ENCODE results near the gene ARHGAP35.

The ARHGAP35 gene

DNA sequence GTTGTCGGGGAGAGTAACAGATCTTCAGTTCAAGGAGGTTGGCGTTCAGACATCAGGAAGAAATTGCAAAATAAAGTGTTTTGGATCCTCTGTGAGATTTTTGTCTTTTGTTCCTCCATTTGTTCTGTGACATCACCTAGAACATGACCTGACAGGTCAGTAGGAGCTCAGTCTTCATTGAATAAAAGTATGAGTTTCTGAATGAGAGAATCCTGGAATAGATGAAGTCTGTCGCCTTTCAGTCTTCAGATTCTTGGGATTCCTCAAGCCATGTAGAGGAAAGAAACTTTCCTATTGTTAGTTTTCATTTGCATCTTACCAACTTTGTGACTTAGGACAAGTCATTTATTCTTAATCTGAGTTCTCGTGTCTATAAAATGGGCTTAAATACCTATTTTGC, 14.4 kb downstream of the ARHGAP35 start:
- no peak for TF ChIP-seq TAF1 (IDR thresholded peaks at IDR 0.05; ENCODE audit: low read depth)
- TF ChIP-seq RAD21 (IDR thresholded peaks at IDR 0.05; ENCODE audit: low read depth), result no peak
- no peak for TF ChIP-seq NFIC (IDR thresholded peaks at IDR 0.05)
- no peak for TF ChIP-seq TCF12 (IDR thresholded peaks at IDR 0.05; ENCODE audit: low read depth)
- TF ChIP-seq EGR1 (IDR thresholded peaks at IDR 0.05), result no peak
- no peak for TF ChIP-seq CREB1 (IDR thresholded peaks at IDR 0.05; ENCODE audit: low read depth)
- TF ChIP-seq EP300 (IDR thresholded peaks at IDR 0.05; ENCODE audit: borderline replicate concordance), result no peak
- no peak for TF ChIP-seq CEBPB (IDR thresholded peaks at IDR 0.05)
- TF ChIP-seq, protein P1, sequence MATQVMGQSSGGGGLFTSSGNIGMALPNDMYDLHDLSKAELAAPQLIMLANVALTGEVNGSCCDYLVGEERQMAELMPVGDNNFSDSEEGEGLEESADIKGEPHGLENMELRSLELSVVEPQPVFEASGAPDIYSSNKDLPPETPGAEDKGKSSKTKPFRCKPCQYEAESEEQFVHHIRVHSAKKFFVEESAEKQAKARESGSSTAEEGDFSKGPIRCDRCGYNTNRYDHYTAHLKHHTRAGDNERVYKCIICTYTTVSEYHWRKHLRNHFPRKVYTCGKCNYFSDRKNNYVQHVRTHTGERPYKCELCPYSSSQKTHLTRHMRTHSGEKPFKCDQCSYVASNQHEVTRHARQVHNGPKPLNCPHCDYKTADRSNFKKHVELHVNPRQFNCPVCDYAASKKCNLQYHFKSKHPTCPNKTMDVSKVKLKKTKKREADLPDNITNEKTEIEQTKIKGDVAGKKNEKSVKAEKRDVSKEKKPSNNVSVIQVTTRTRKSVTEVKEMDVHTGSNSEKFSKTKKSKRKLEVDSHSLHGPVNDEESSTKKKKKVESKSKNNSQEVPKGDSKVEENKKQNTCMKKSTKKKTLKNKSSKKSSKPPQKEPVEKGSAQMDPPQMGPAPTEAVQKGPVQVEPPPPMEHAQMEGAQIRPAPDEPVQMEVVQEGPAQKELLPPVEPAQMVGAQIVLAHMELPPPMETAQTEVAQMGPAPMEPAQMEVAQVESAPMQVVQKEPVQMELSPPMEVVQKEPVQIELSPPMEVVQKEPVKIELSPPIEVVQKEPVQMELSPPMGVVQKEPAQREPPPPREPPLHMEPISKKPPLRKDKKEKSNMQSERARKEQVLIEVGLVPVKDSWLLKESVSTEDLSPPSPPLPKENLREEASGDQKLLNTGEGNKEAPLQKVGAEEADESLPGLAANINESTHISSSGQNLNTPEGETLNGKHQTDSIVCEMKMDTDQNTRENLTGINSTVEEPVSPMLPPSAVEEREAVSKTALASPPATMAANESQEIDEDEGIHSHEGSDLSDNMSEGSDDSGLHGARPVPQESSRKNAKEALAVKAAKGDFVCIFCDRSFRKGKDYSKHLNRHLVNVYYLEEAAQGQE (IDR thresholded peaks at IDR 0.05; ENCODE audit: low read depth), result no peak
- TF ChIP-seq, protein P2, sequence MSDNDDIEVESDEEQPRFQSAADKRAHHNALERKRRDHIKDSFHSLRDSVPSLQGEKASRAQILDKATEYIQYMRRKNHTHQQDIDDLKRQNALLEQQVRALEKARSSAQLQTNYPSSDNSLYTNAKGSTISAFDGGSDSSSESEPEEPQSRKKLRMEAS (IDR thresholded peaks at IDR 0.05), result no peak
- TF ChIP-seq YY1 (IDR thresholded peaks at IDR 0.05; ENCODE audit: low read depth), result no peak
- TF ChIP-seq TEAD4 (IDR thresholded peaks at IDR 0.05), result no peak
- TF ChIP-seq, protein P3, sequence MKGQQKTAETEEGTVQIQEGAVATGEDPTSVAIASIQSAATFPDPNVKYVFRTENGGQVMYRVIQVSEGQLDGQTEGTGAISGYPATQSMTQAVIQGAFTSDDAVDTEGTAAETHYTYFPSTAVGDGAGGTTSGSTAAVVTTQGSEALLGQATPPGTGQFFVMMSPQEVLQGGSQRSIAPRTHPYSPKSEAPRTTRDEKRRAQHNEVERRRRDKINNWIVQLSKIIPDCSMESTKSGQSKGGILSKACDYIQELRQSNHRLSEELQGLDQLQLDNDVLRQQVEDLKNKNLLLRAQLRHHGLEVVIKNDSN (IDR thresholded peaks at IDR 0.05), result no peak
- no peak for TF ChIP-seq ZBTB7A (IDR thresholded peaks at IDR 0.05; ENCODE audit: low read depth)
- no peak for TF ChIP-seq FOXM1 (IDR thresholded peaks at IDR 0.05; ENCODE audit: borderline replicate concordance, low read depth)

GRCh38 chr19:46875657-46876056, 14.9 kb downstream of the ARHGAP35 start:
- TF ChIP-seq CREB1 (IDR thresholded peaks at IDR 0.05; ENCODE audit: low read depth) (no peak), EGR1 (IDR thresholded peaks at IDR 0.05) (no peak), YY1 (IDR thresholded peaks at IDR 0.05; ENCODE audit: low read depth) (no peak), TEAD4 (IDR thresholded peaks at IDR 0.05) (no peak), ZBTB7A (IDR thresholded peaks at IDR 0.05; ENCODE audit: low read depth) (no peak)

DNA sequence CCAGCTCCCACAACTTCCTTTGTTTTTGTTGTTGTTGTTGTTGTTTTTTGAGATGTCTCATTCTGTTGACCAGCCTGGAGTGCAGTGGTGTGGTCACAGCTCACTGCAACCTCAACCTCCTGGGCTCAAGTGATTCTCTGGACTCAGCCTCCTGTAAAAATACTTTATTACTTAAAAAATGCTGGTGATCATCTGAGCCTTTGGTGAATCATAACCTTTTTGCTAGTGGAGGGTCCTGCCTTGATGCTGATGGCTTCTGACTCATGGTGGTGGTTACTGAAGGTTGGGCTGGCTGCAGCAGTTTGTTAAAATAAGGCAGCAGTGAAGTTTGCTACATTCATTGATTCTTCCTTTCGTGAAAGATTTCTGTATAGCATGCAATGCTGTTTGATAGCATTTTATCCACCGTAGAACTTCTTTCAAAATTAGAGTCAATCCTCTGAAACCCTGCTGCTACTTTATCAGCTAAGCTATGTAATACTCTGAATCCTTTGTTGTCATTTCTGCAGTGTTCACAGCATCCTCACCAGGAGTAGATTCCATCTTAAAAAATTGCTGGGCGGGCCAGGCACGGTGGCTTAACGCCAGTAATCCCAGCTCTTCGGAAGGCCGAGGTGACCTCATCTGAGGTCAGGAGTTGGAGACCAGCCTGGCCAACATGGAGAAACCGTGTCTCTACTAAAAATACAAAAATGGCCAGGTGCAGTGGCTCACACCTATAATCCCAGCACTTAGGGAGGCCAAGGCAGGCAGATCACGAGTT, 18.0 kb downstream of the ARHGAP35 start:
- TF ChIP-seq, protein P2 (IDR thresholded peaks at IDR 0.05), result no peak
- TF ChIP-seq, protein P3 (IDR thresholded peaks at IDR 0.05), result no peak
- TF ChIP-seq CEBPB (IDR thresholded peaks at IDR 0.05), result no peak

GRCh38 chr19:46880431-46880830, 19.6 kb downstream of the ARHGAP35 start:
- TF ChIP-seq TCF12 (IDR thresholded peaks at IDR 0.05; ENCODE audit: low read depth) (no peak), EGR1 (IDR thresholded peaks at IDR 0.05) (no peak), TAF1 (IDR thresholded peaks at IDR 0.05; ENCODE audit: low read depth) (no peak), YY1 (IDR thresholded peaks at IDR 0.05; ENCODE audit: low read depth) (no peak), RAD21 (IDR thresholded peaks at IDR 0.05; ENCODE audit: low read depth) (no peak), ZBTB7A (IDR thresholded peaks at IDR 0.05; ENCODE audit: low read depth) (no peak), TEAD4 (IDR thresholded peaks at IDR 0.05) (no peak), FOXM1 (IDR thresholded peaks at IDR 0.05; ENCODE audit: borderline replicate concordance, low read depth) (no peak), CREB1 (IDR thresholded peaks at IDR 0.05; ENCODE audit: low read depth) (no peak), CEBPB (IDR thresholded peaks at IDR 0.05) (no peak), EP300 (IDR thresholded peaks at IDR 0.05; ENCODE audit: borderline replicate concordance) (no peak)
- TF ChIP-seq, protein P2 (IDR thresholded peaks at IDR 0.05), result no peak
- TF ChIP-seq, protein P3 (IDR thresholded peaks at IDR 0.05), result no peak
- TF ChIP-seq, protein P1 (IDR thresholded peaks at IDR 0.05; ENCODE audit: low read depth), result no peak

DNA sequence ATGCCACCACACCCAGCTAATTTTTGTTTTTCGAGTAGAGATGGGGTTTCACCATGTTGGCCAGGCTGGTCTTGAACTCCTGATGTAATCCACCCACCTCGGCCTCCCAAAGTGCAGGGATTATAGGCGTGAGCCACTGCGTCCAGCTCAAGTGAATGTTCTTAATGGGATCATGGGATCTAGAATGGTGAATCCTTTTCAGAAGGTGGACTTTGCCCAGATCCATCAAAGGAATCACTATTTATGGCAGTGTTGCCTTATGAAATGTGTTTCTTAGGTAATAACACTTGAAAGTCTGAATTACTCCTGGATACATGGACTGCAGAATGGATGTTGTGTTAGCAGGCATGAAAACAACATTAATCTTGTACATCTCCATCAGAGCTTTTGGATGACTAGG, 20.3 kb downstream of the ARHGAP35 start:
- TF ChIP-seq CEBPB (IDR thresholded peaks at IDR 0.05) (no peak), TCF12 (IDR thresholded peaks at IDR 0.05; ENCODE audit: low read depth) (no peak), TAF1 (IDR thresholded peaks at IDR 0.05; ENCODE audit: low read depth) (no peak), ZBTB7A (IDR thresholded peaks at IDR 0.05; ENCODE audit: low read depth) (no peak), FOXM1 (IDR thresholded peaks at IDR 0.05; ENCODE audit: borderline replicate concordance, low read depth) (no peak), EGR1 (IDR thresholded peaks at IDR 0.05) (no peak), RAD21 (IDR thresholded peaks at IDR 0.05; ENCODE audit: low read depth) (no peak), YY1 (IDR thresholded peaks at IDR 0.05; ENCODE audit: low read depth) (no peak), EP300 (IDR thresholded peaks at IDR 0.05; ENCODE audit: borderline replicate concordance) (no peak), NFIC (IDR thresholded peaks at IDR 0.05) (no peak), CREB1 (IDR thresholded peaks at IDR 0.05; ENCODE audit: low read depth) (no peak)
- TF ChIP-seq, protein P3 (IDR thresholded peaks at IDR 0.05), result no peak
- TF ChIP-seq, protein P1 (IDR thresholded peaks at IDR 0.05; ENCODE audit: low read depth), result no peak
- TF ChIP-seq, protein P2 (IDR thresholded peaks at IDR 0.05), result no peak

All from Ishikawa (cell line).